BLaER1 (cell line): ENCODE measurements around the gene VSTM5.
"Not testable (repeated sequence)": the region's sequence is repeated elsewhere in the genome, so short reads cannot be mapped to it uniquely, and the experiment has no call there.

Source experiments
- H3K27ac ChIP-seq: shearing (Covaris generic); formaldehyde crosslinking; 2 replicates; pipeline ENCODE4 v1.8.1; 2022
- H3K27me3 ChIP-seq: shearing (Covaris generic); formaldehyde crosslinking; 2 replicates; pipeline ENCODE4 v1.8.1; 2022
- H3K36me3 ChIP-seq: shearing (Covaris generic); formaldehyde crosslinking; 2 replicates; pipeline ENCODE4 v1.8.1; 2022
- H3K4me1 ChIP-seq: shearing (Covaris generic); formaldehyde crosslinking; 2 replicates; pipeline ENCODE4 v1.8.1; 2022
- H3K4me2 ChIP-seq: shearing (Covaris generic); formaldehyde crosslinking; 2 replicates; pipeline ENCODE4 v1.8.1; 2022
- H3K4me3 ChIP-seq: shearing (Covaris generic); formaldehyde crosslinking; 2 replicates; pipeline ENCODE4 v1.8.1; 2022
- H3K9ac ChIP-seq: shearing (Covaris generic); formaldehyde crosslinking; 2 replicates; pipeline ENCODE4 v1.8.1; 2022
- H3K9me3 ChIP-seq: shearing (Covaris generic); formaldehyde crosslinking; 2 replicates; pipeline ENCODE4 v1.8.1; 2022
- H4K20me1 ChIP-seq: shearing (Covaris generic); formaldehyde crosslinking; 2 replicates; pipeline ENCODE4 v1.8.1; 2022
- Cebpa-rat ChIP-seq: shearing (Covaris generic); IDR thresholded peaks from 2 replicates; pipeline ENCODE4 v1.8.1; 2022

Gene VSTM5

DNA sequence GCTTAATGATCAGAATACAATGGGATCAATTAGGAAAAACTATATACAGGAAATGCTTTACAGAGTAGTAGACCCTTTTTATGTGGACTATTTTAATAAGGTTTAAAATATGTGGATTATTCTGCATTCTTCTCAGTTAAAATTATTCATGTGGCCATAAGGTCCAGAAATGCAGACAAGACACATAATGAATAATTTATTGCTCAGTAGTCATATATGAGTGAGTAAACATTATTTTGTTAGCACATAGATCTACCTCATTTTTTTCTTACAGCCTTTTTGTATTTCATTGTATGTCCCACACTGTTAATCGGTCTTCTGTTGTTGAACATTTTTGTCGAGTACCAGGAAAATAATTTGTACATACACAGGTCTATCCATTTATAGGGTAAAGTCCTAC is 45.5 kb downstream of the VSTM5 start:
- Histone ChIP-seq H4K20me1 (peaks cover 98% of the 10 kb centered on the region), H3K4me2 (no peak overlapping the region), H3K27me3 (no peaks in the 10 kb centered on the region), H3K9me3 (no peaks in the 10 kb centered on the region), H3K27ac (no peak overlapping the region), H3K4me3 (no peak overlapping the region), H3K4me1 (no peaks in the 10 kb centered on the region), H3K9ac (no peak overlapping the region), H3K36me3 (peaks cover 99% of the 10 kb centered on the region)
- no peak for TF ChIP-seq Cebpa-rat

DNA sequence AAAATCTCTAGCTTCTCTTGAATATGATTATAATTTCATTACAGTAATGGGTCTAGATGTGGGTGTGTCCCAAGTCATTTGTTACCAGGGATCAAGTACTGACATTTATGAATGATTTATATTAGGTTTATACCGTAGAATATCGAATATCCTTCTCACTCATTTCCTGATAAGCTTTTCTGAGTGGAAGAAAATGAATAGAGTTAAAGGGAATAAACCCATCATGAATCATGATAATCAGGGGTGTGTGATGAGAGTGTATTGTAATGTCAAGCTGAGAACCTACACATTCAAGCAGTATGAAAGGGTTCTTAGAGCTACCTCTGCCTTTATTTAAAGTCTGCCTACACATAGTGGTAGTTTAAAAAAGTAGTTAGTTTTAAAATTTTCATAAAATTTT is 49.1 kb downstream of the VSTM5 start:
- TF ChIP-seq Cebpa-rat: no peak
- H4K20me1 ChIP-seq: peaks cover 100% of the 10 kb centered on the region
- no peak overlapping the region for H3K27ac ChIP-seq
- H3K36me3 ChIP-seq: peaks cover 99% of the 10 kb centered on the region
- H3K4me3 ChIP-seq: no peak overlapping the region
- H3K9ac ChIP-seq: no peak overlapping the region
- no peaks in the 10 kb centered on the region for H3K4me1 ChIP-seq
- no peak overlapping the region for H3K4me2 ChIP-seq
- no peaks in the 10 kb centered on the region for H3K9me3 ChIP-seq
- H3K27me3 ChIP-seq: no peaks in the 10 kb centered on the region

DNA sequence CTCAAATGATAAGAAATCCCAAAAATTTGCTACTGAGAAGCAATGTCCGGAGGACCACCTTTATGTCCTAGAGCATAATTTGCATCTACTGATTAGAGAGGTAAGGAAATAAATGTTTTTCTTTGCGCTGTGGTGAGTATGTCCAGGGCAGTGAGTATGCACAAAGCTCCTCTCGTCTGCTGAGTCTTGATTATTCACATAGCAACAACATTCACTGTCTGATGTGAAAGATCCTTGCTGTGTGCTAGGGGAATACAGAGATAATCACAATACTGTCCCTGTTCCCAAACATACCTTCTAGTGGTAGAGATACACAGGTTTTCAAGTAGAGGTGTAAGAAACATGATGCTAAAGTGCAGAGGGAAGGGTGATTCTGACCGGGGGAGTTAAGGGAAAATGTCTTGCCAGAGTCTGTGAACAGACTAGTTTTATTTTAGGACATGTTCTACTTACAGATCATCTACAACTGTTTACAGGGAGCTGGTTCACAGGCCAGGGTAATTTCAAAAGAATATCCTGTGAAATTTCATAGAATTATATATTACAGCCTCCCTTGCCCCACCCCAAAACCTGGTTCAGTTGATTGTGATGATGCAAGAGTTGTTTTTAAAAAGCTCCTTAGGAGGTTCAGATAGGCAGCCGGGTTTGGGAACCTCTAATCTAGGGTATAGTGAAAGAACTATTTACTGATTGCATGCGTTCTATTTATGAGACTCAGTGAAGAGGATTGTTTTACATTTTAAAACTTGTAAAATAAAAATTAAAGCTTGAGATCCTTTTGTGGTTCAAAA is 53.8 kb downstream of the VSTM5 start:
- Histone ChIP-seq H3K4me3 (no peak overlapping the region), H3K9ac (no peak overlapping the region), H3K4me2 (no peak overlapping the region), H3K27me3 (no peaks in the 10 kb centered on the region), H3K27ac (no peak overlapping the region), H4K20me1 (peaks cover 98% of the 10 kb centered on the region), H3K36me3 (peaks cover 99% of the 10 kb centered on the region), H3K9me3 (no peaks in the 10 kb centered on the region), H3K4me1 (no peaks in the 10 kb centered on the region)
- TF ChIP-seq Cebpa-rat: no peak

DNA sequence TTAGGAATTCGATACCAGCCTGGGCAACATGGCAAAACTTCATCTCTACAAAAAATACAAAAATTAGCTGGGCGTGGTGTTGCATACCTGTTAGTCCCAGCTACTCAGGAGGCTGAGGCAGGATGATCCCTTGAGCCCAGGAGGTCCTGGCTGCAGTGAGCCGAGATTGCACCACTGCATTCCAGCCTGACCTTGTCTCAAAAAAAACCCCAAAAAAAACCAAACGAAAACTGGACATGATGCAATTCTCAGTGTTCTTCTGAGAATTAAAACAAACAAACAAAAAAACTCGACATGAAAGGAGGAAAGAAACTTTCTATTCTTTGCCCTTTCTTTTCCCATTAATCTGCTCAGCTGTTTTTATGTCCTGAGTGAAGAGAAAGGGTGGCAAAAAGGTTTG is 58.9 kb downstream of the VSTM5 start:
- Histone ChIP-seq H3K27ac (no peak overlapping the region), H3K9ac (no peak overlapping the region), H3K4me3 (no peak overlapping the region), H4K20me1 (peaks cover 98% of the 10 kb centered on the region), H3K9me3 (no peaks in the 10 kb centered on the region), H3K36me3 (peaks cover 98% of the 10 kb centered on the region), H3K4me1 (peaks cover 12% of the 10 kb centered on the region), H3K27me3 (no peaks in the 10 kb centered on the region), H3K4me2 (no peak overlapping the region)
- TF ChIP-seq Cebpa-rat: no peak

DNA sequence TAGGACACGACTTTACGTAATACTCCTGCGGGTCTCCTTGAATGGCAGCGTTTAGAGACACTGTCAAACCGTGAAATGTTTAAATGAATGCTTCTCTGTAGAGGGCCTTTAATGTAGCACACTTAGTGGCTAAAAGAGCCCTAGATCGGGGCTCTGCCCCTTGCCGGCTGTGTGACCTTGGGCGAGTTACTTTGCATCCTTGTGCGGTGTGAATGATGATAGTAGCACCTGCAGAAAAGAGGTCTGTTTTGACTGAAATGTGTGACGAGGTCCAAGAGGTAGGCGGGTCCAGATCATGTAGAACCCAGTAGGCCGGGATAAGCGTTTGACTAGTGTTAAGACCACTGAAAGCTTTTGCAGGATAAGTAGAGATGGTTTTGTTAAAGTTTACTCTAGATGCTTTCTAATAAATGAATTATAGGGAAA is 65.5 kb downstream of the VSTM5 start:
- peaks cover 34% of the 10 kb centered on the region for H3K36me3 ChIP-seq
- H3K27me3 ChIP-seq: no peaks in the 10 kb centered on the region
- H3K4me3 ChIP-seq: peak overlapping the region; percentile 87
- peak overlapping the region; percentile 99 for H3K9ac ChIP-seq
- H3K9me3 ChIP-seq: no peaks in the 10 kb centered on the region
- H3K27ac ChIP-seq: peak overlapping the region; percentile 98
- no peak for TF ChIP-seq Cebpa-rat
- H3K4me1 ChIP-seq: peaks cover 35% of the 10 kb centered on the region
- peak overlapping the region; percentile 95 for H3K4me2 ChIP-seq
- peaks cover 56% of the 10 kb centered on the region for H4K20me1 ChIP-seq

DNA sequence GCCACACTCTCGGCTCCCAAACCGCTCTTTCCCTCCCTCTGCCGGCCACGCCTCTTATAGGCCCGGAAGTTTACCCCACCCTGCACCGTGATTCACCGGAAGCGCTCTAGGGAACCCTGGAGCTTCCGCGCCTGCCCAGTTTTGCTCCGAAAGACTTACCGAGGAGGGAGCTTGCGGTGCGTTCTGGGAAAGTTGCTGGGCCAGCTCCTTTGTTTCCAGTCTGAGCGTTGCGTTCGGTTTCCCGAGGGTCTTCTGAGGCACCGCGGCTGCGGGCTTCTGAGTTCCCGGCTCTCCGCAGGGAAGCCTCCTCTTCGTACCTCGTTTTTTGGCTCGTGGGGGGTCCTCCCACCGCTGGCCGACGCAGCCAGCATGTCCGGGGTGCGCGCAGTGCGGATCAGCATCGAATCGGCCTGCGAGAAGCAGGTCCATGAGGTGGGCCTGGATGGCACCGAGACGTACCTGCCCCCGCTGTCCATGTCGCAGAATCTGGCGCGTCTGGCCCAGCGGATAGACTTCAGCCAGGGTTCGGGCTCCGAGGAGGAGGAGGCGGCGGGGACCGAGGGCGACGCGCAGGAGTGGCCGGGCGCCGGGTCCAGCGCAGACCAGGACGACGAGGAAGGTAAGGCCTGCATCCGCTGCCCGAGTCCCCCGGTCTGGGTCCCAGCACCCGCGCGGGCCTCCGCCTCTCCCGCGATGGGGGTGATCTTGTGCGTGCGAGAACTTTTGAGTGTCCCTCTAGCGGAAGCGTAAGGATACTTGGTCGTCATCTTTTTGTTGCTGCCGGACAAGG is 66.1 kb downstream of the VSTM5 start, which contains the start of gene MED17:
Gene MED17 (plus strand): TSS at position 138 of the 790 bp plus-strand sequence. CDS start 232 bp downstream, at position 370.
- peaks cover 50% of the 10 kb centered on the region for H4K20me1 ChIP-seq
- H3K4me3 ChIP-seq: peak within 1 kb of the TSS; percentile 87
- H3K4me1 ChIP-seq: peaks cover 35% of the 10 kb centered on the region
- H3K9ac ChIP-seq: peak within 1 kb of the TSS; percentile 99
- no peaks in the 10 kb centered on the region for H3K27me3 ChIP-seq
- H3K9me3 ChIP-seq: no peaks in the 10 kb centered on the region
- H3K36me3 ChIP-seq: peaks cover 28% of the 10 kb centered on the region
- TF ChIP-seq Cebpa-rat: no peak
- peak within 1 kb of the TSS; percentile 95 for H3K4me2 ChIP-seq
- peak within 1 kb of the TSS; percentile 98 for H3K27ac ChIP-seq

DNA sequence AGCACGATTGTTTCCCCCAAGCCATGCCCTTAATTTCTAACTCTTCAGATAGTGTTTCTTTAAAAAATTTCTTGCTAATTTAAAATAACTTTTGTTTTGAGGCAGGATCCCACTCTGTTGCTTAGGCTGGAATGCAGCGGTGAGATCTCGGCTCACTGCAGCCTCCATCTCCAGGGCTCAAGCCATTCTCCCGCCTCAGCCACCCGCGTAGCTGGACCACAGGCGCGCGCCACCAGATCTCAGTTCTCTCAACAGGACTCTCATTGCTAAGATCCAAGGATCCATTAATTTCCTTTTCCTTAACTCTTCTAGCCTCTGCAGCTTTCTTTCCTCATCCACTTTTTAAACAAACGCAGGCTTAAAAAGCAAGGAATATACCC is 66.7 kb downstream of the VSTM5 start:
- Histone ChIP-seq H3K4me1 (peaks cover 35% of the 10 kb centered on the region), H3K9ac (peak overlapping the region; percentile 99), H3K27ac (peak overlapping the region; percentile 98), H4K20me1 (peaks cover 44% of the 10 kb centered on the region), H3K36me3 (peaks cover 22% of the 10 kb centered on the region), H3K27me3 (no peaks in the 10 kb centered on the region), H3K9me3 (no peaks in the 10 kb centered on the region), H3K4me3 (peak overlapping the region; percentile 87), H3K4me2 (peak overlapping the region; percentile 65)
- no peak for TF ChIP-seq Cebpa-rat

DNA sequence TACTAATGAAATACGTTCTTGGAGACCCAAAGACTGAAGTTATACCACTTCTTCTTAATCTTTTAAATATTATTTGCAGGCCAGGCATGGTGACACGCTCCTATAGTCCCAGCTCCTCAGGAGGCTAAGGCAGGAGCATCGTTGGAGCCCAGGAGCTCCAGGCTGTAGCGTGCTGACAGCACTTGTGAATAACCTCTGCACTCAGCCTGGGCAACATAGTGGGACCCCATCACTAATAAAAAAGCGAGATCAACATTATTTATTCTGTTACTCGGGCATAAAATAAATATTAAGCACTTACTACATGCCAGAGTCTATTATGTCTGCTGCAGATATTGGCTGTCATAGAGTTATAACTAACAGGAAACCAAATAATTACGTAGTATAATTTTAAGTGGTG is 67.1 kb downstream of the VSTM5 start:
- no peak overlapping the region for H3K27ac ChIP-seq
- H3K9me3 ChIP-seq: no peaks in the 10 kb centered on the region
- H3K36me3 ChIP-seq: peaks cover 18% of the 10 kb centered on the region
- peak overlapping the region; percentile 99 for H3K9ac ChIP-seq
- H3K4me3 ChIP-seq: peak overlapping the region; percentile 87
- TF ChIP-seq Cebpa-rat: no peak
- peaks cover 35% of the 10 kb centered on the region for H3K4me1 ChIP-seq
- peaks cover 40% of the 10 kb centered on the region for H4K20me1 ChIP-seq
- no peaks in the 10 kb centered on the region for H3K27me3 ChIP-seq
- H3K4me2 ChIP-seq: peak overlapping the region; percentile 65

DNA sequence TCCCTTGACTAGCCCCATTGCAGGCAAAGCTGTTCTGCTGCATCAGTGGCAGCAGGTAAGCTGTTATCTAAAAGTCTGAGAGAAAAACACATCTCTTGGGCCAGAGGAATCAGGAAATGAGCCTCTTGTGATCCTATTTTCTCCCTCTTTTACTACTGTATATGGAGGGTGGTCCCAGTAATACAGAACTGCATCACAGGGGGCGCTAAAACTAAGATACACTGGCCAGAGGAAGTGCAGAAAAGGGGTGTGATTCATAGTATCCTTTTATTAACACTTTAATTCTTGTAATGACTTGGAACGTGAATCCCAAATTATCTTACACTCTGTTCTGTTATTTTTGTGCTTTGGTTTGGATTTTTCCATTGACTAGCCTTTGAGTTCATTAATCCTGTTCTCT is 75.1 kb downstream of the VSTM5 start:
- Histone ChIP-seq H3K9ac (no peak overlapping the region), H3K27me3 (no peaks in the 10 kb centered on the region), H4K20me1 (no peaks in the 10 kb centered on the region), H3K4me3 (no peak overlapping the region), H3K36me3 (peaks cover 15% of the 10 kb centered on the region), H3K9me3 (peaks cover 37% of the 10 kb centered on the region), H3K27ac (no peak overlapping the region), H3K4me1 (peaks cover 24% of the 10 kb centered on the region), H3K4me2 (no peak overlapping the region)
- TF ChIP-seq Cebpa-rat: no peak

DNA sequence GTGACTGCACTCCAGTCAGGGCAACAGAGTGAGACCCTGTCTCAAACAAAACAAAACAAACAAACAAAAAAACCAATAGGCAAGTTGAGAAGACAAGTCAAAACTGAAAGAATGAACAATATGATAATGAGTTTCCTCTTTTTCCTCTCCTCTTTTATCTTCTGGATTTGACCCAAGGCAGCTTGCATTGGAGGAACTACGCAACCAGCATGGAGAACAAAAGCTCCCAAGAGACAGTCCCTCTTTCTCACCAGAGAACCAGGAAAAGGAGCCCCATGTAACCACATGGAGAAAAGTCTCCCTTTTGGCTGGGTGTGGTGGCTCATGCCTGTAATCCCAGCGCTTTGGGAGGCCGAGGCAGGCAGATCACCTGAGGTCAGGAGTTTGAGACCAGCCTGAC is 75.9 kb downstream of the VSTM5 start:
- not testable (repeated sequence) for H3K27me3 ChIP-seq, H3K4me3 ChIP-seq, H3K9ac ChIP-seq, H4K20me1 ChIP-seq
- Histone ChIP-seq H3K36me3 (peaks cover 15% of the 10 kb centered on the region), H3K27ac (0 out of 2 replicates have a peak overlapping the region, but pooled peaks have one; percentile 22), H3K9me3 (peaks cover 37% of the 10 kb centered on the region), H3K4me1 (peaks cover 24% of the 10 kb centered on the region), H3K4me2 (peak overlapping the region; percentile 51)
